T47D (cell line): ENCODE measurements around the gene SORBS1.

ENCODE experiments used
- DNase-seq, 2 experiments: peaks; one replicate each; pipeline versions ENCODE4 v3.0.0 to v3.0.0-alpha.2; 2011 to 2012; ENCODE audit warnings: low read depth in 1 of 2, low spot score in 1 of 2
- JUND ChIP-seq: IDR thresholded peaks from 2 replicates; pipeline ENCODE4 v1.6.1; 2012; ENCODE audit warnings: low read depth
- in situ Hi-C: cut with HindIII; loops from 2 replicates; pipeline ENCODE4 v1.10.0; 2016; ENCODE audit warnings: low sequenced_read_pairs, low pct_unique_long_range_greater_than_20kb

The SORBS1 gene

GRCh38 chr10:95561177-95561863 is at the start of gene SORBS1:
Gene SORBS1, minus strand, starts transcription at chr10:95561371. Its CDS starts 120,236 bp downstream, at chr10:95441135.
- TF ChIP-seq JUND, result no peak
- in situ Hi-C loops, result no loop called here

GRCh38 chr10:95610727-95611126 is 49.6 kb upstream of the SORBS1 start:
- in situ Hi-C loops, result no loop called here

More at GRCh38 chr10:95561177-95561863, at the start of gene SORBS1:
- peak; percentile 99 to 100 for DNase-seq

GRCh38 chr10:95606922-95607321 is 45.8 kb upstream of the SORBS1 start:
- DNase-seq, result no peak
- in situ Hi-C loops, result no loop called here
- TF ChIP-seq JUND, result no peak

More at GRCh38 chr10:95610727-95611126, 49.6 kb upstream of the SORBS1 start:
- no peak for DNase-seq
- TF ChIP-seq JUND, result no peak

- DNase-seq, result no peak
- TF ChIP-seq JUND, result no peak
- in situ Hi-C loops, result no loop called here
Measured at GRCh38 chr10:95605163-95605562, 44.0 kb upstream of the SORBS1 start.

- DNase-seq, result no peak
- no peak for TF ChIP-seq JUND
- in situ Hi-C loops, result no loop called here
Measured at GRCh38 chr10:95604630-95605029, 43.5 kb upstream of the SORBS1 start.

- DNase-seq, result no peak
- in situ Hi-C loops, result no loop called here
- TF ChIP-seq JUND, result no peak
Measured at GRCh38 chr10:95602382-95602781, 41.2 kb upstream of the SORBS1 start.

- in situ Hi-C loops, result no loop called here
- no peak for TF ChIP-seq JUND
- peak; percentile 74 to 95 for DNase-seq
Measured at GRCh38 chr10:95601116-95601719, 40.0 kb upstream of the SORBS1 start.

- in situ Hi-C loops, result no loop called here
- no peak for TF ChIP-seq JUND
- no peak for DNase-seq
Measured at GRCh38 chr10:95600158-95600557, 39.0 kb upstream of the SORBS1 start.

- no peak for DNase-seq
- in situ Hi-C loops, result no loop called here
- TF ChIP-seq JUND, result no peak
Measured at GRCh38 chr10:95597788-95598187, 36.6 kb upstream of the SORBS1 start.

- in situ Hi-C loops, result no loop called here
- no peak for DNase-seq
- TF ChIP-seq JUND, result no peak
Measured at GRCh38 chr10:95588025-95588424, 26.9 kb upstream of the SORBS1 start.

GRCh38 chr10:95579835-95580535 is 18.8 kb upstream of the SORBS1 start:
- DNase-seq, result no peak
- no peak for TF ChIP-seq JUND
- in situ Hi-C loops, result no loop called here

- no peak for DNase-seq
- in situ Hi-C loops, result no loop called here
- TF ChIP-seq JUND, result no peak
Measured at GRCh38 chr10:95579292-95579691, 18.1 kb upstream of the SORBS1 start.

- TF ChIP-seq JUND, result no peak
- DNase-seq, result no peak
- in situ Hi-C loops, result no loop called here
Measured at GRCh38 chr10:95578619-95579018, 17.4 kb upstream of the SORBS1 start.
